ENCODE data around the gene GOLIM4. TPM values are rescaled to one million over a fixed set of nuclear protein-coding genes. Genes with fewer than 3 reads are reported as not detected.

Gene GOLIM4
- total RNA-seq, 1 donor from 2014 or later = 36.6 TPM

GRCh38 chr3:168127466-168127865 is 31.7 kb upstream of the GOLIM4 start:
- Mint-ChIP-seq H3K4me3 (no peak overlapping the region), H3K27me3 (no peaks in the 10 kb centered on the region), H3K4me1 (ENCODE audit: unreplicated experiment) (no peaks in the 10 kb centered on the region), H3K36me3 (no peaks in the 10 kb centered on the region), H3K27ac (no peak overlapping the region), H3K9me3 (no peaks in the 10 kb centered on the region)
- TF ChIP-seq, protein P1, sequence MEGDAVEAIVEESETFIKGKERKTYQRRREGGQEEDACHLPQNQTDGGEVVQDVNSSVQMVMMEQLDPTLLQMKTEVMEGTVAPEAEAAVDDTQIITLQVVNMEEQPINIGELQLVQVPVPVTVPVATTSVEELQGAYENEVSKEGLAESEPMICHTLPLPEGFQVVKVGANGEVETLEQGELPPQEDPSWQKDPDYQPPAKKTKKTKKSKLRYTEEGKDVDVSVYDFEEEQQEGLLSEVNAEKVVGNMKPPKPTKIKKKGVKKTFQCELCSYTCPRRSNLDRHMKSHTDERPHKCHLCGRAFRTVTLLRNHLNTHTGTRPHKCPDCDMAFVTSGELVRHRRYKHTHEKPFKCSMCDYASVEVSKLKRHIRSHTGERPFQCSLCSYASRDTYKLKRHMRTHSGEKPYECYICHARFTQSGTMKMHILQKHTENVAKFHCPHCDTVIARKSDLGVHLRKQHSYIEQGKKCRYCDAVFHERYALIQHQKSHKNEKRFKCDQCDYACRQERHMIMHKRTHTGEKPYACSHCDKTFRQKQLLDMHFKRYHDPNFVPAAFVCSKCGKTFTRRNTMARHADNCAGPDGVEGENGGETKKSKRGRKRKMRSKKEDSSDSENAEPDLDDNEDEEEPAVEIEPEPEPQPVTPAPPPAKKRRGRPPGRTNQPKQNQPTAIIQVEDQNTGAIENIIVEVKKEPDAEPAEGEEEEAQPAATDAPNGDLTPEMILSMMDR (conservative IDR thresholded peaks at IDR 0.05) = no peak
- no peak for DNase-seq (ENCODE audit: extremely low spot score, unreplicated experiment)

DNA sequence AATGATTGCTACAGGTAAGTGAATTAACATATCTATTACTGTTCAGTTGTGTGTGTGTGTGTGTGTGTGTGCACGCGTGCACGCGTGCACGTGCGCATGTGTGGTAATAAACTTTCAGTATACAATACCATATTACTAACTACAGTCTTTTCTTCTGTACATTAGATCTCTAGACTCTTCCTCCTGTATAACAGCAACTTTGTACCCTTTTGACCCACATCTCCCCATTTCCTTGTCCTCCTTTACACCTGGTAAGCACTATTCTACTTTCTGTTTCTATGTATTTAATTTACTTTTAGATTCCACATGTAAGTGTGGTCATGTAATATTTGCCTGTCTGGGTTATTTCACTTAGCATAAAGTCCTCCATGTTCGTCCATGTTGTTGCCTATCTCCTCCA is 29.1 kb upstream of the GOLIM4 start:
- Mint-ChIP-seq H3K9me3 (no peaks in the 10 kb centered on the region), H3K4me3 (no peak overlapping the region)
- TF ChIP-seq, protein P1 (conservative IDR thresholded peaks at IDR 0.05) = no peak

GRCh38 chr3:168124291-168124690 is 28.6 kb upstream of the GOLIM4 start:
- Mint-ChIP-seq H3K27me3 (no peaks in the 10 kb centered on the region), H3K9me3 (no peaks in the 10 kb centered on the region), H3K36me3 (no peaks in the 10 kb centered on the region), H3K4me1 (ENCODE audit: unreplicated experiment) (no peaks in the 10 kb centered on the region), H3K27ac (no peak overlapping the region), H3K4me3 (no peak overlapping the region)
- DNase-seq (ENCODE audit: extremely low spot score, unreplicated experiment) = no peak
- TF ChIP-seq, protein P1 (conservative IDR thresholded peaks at IDR 0.05) = no peak

More for the DNA sequence above, 29.1 kb upstream of the GOLIM4 start:
- Mint-ChIP-seq H3K36me3 (no peaks in the 10 kb centered on the region), H3K27ac (no peak overlapping the region), H3K4me1 (ENCODE audit: unreplicated experiment) (no peaks in the 10 kb centered on the region), H3K27me3 (no peaks in the 10 kb centered on the region)
- no peak for DNase-seq (ENCODE audit: extremely low spot score, unreplicated experiment)

DNA sequence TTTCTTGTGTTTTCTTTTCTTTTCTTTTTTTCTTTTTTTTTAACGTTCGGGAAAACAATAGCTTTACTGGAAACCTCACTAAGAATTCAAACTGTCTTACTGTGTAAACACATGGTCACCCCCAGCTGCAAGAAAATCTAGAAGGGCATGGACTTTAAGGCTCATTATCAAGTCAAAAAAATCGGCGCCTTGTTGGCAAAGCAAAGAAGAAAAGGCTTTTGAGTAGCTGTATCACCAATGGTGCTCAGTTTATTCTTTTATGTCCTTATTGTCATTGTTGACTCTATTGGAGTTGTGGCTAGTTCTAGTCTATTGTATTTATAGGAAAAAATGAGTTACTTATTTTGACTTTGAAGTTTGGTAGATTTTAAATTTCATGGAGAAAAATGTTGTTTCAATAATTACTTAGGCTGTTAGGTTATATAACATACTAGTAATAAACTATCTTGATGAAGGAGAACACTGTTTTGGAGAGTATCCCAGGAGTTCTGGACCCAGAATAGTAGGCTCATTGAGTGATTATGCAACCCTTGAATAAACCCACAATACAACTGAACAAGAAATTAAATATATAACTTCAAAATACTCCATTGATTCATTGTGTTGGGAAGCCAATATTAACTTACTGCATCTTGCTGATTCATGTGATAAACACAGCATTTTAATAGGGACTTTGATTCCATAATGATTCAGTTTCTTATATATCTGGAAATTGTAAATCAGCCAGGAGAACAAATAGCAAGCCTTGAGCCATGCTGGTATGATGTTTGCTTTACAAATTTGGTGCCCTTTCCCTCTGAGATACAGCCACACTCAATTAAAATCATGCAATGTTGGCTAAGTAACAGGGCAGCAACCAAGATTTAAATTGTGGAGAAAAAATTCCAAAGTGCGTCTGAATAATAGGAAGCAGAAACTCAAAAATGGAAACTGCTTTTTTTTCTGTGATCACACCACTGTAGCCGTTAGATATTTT is 27.8 kb upstream of the GOLIM4 start:
- DNase-seq (ENCODE audit: extremely low spot score, unreplicated experiment) = no peak
- Mint-ChIP-seq H3K4me1 (ENCODE audit: unreplicated experiment) (no peaks in the 10 kb centered on the region), H3K9me3 (no peaks in the 10 kb centered on the region), H3K36me3 (no peaks in the 10 kb centered on the region), H3K27ac (no peak overlapping the region), H3K4me3 (no peak overlapping the region), H3K27me3 (no peaks in the 10 kb centered on the region)
- TF ChIP-seq, protein P1 (conservative IDR thresholded peaks at IDR 0.05) = no peak

- Mint-ChIP-seq H3K27ac (no peak overlapping the region), H3K4me3 (no peak overlapping the region), H3K36me3 (no peaks in the 10 kb centered on the region), H3K27me3 (no peaks in the 10 kb centered on the region), H3K9me3 (no peaks in the 10 kb centered on the region), H3K4me1 (ENCODE audit: unreplicated experiment) (peaks cover 6% of the 10 kb centered on the region)
- no peak for DNase-seq (ENCODE audit: extremely low spot score, unreplicated experiment)
- TF ChIP-seq, protein P1 (conservative IDR thresholded peaks at IDR 0.05) = no peak
These were observed 25.7 kb upstream of the GOLIM4 start for GRCh38 chr3:168121184-168122017.

Measured in type B pancreatic cell (in vitro differentiated cells).